ENCODE data around the gene FDXR. TPM values are rescaled to one million over a fixed set of nuclear protein-coding genes. Genes with fewer than 3 reads are reported as not detected.

The FDXR gene
- total RNA-seq, 1 donor from 2014 or later, result 9.0 TPM

GRCh38 chr17:74836191-74836590 lies 36.6 kb downstream of the FDXR start:
- Mint-ChIP-seq H3K4me1 (ENCODE audit: low read depth) (peaks cover 16% of the 10 kb centered on the region), H3K27ac (ENCODE audit: unreplicated experiment) (no peak overlapping the region), H3K9me3 (ENCODE audit: low read depth) (no peaks in the 10 kb centered on the region), H3K27me3 (ENCODE audit: low read depth) (no peaks in the 10 kb centered on the region), H3K36me3 (ENCODE audit: low read depth) (peaks cover 13% of the 10 kb centered on the region), H3K4me3 (ENCODE audit: unreplicated experiment) (no peak overlapping the region)
- peak; percentile 86 for DNase-seq (ENCODE audit: low spot score)
- no peak for TF ChIP-seq CTCF (IDR thresholded peaks at IDR 0.05)

- Mint-ChIP-seq H3K36me3 (ENCODE audit: low read depth) (peaks cover 20% of the 10 kb centered on the region), H3K27me3 (ENCODE audit: low read depth) (no peaks in the 10 kb centered on the region), H3K27ac (ENCODE audit: unreplicated experiment) (no peak overlapping the region), H3K4me3 (ENCODE audit: unreplicated experiment) (no peak overlapping the region), H3K9me3 (ENCODE audit: low read depth) (no peaks in the 10 kb centered on the region), H3K4me1 (ENCODE audit: low read depth) (peaks cover 8% of the 10 kb centered on the region)
- DNase-seq (ENCODE audit: low spot score), result no peak
- TF ChIP-seq CTCF (IDR thresholded peaks at IDR 0.05), result no peak
Observed at GRCh38 chr17:74833501-74834377, 39.1 kb downstream of the FDXR start.

- H3K27me3 Mint-ChIP-seq (ENCODE audit: low read depth), result no peaks in the 10 kb centered on the region
- no peak overlapping the region for H3K4me3 Mint-ChIP-seq (ENCODE audit: unreplicated experiment)
- TF ChIP-seq CTCF (IDR thresholded peaks at IDR 0.05), result no peak
- H3K4me1 Mint-ChIP-seq (ENCODE audit: low read depth), result peaks cover 8% of the 10 kb centered on the region
- DNase-seq (ENCODE audit: low spot score), result no peak
- H3K9me3 Mint-ChIP-seq (ENCODE audit: low read depth), result no peaks in the 10 kb centered on the region
- H3K36me3 Mint-ChIP-seq (ENCODE audit: low read depth), result peaks cover 20% of the 10 kb centered on the region
- no peak overlapping the region for H3K27ac Mint-ChIP-seq (ENCODE audit: unreplicated experiment)
Observed at GRCh38 chr17:74832421-74832820, 40.4 kb downstream of the FDXR start.

GRCh38 chr17:74831444-74832146 lies 41.2 kb downstream of the FDXR start:
- Mint-ChIP-seq H3K36me3 (ENCODE audit: low read depth) (peaks cover 16% of the 10 kb centered on the region), H3K4me1 (ENCODE audit: low read depth) (peaks cover 8% of the 10 kb centered on the region), H3K27me3 (ENCODE audit: low read depth) (no peaks in the 10 kb centered on the region), H3K9me3 (ENCODE audit: low read depth) (no peaks in the 10 kb centered on the region), H3K4me3 (ENCODE audit: unreplicated experiment) (no peak overlapping the region), H3K27ac (ENCODE audit: unreplicated experiment) (no peak overlapping the region)
- TF ChIP-seq CTCF (IDR thresholded peaks at IDR 0.05), result no peak
- no peak for DNase-seq (ENCODE audit: low spot score)

GRCh38 chr17:74830861-74831260 lies 41.9 kb downstream of the FDXR start:
- Mint-ChIP-seq H3K9me3 (ENCODE audit: low read depth) (no peaks in the 10 kb centered on the region), H3K36me3 (ENCODE audit: low read depth) (peaks cover 9% of the 10 kb centered on the region), H3K4me3 (ENCODE audit: unreplicated experiment) (no peak overlapping the region), H3K27me3 (ENCODE audit: low read depth) (no peaks in the 10 kb centered on the region), H3K4me1 (ENCODE audit: low read depth) (peaks cover 8% of the 10 kb centered on the region), H3K27ac (ENCODE audit: unreplicated experiment) (no peak overlapping the region)
- TF ChIP-seq CTCF (IDR thresholded peaks at IDR 0.05), result no peak
- DNase-seq (ENCODE audit: low spot score), result peak; percentile 90
